Gastrocnemius medialis (tissue), 4 donors: ENCODE measurements around the gene PTPRE. TPM values are rescaled to one million over a fixed set of nuclear protein-coding genes. Genes with fewer than 3 reads are reported as not detected.
A peak's percentile ranks its signal among the peaks of the same experiment; 100 is the strongest.

Source experiments
- ATAC-seq, 2 donors: fragments of 150-250 bp; one replicate each; pipeline ENCODE4 v1.9.1; 2016
- DNase-seq, 2 donors: peaks; one replicate each; pipeline ENCODE4 v3.0.0-alpha.2; 2019
- H3K27ac ChIP-seq, 4 donors: fragments of 200-600 bp; sonication (generic); 1 replicate in 1 of 4; 2 replicates in 3 of 4; pipeline ENCODE4 v1.5.1; 2016 to 2018; ENCODE audit warnings: mild to moderate bottlenecking in 2 of 4, moderate library complexity in 1 of 4
- H3K27me3 ChIP-seq, 3 donors: fragments of 200-600 bp; sonication (generic) in 2 of 3; 1 replicate in 1 of 3; 2 replicates in 2 of 3; pipeline versions ENCODE4 v1.5.1 to v1.6.0; 2016 to 2019; ENCODE audit warnings: mild to moderate bottlenecking in 1 of 3, moderate library complexity in 1 of 3
- H3K36me3 ChIP-seq, 2 donors: fragments of 200-600 bp; sonication (generic) in 1 of 2; one replicate each; pipeline ENCODE4 v1.5.1; 2017 to 2018
- H3K4me1 ChIP-seq, 2 donors: fragments of 200-600 bp; sonication (generic) in 1 of 2; one replicate each; pipeline ENCODE4 v1.5.1; 2016 to 2017; ENCODE audit warnings: mild to moderate bottlenecking in 2 of 2
- H3K4me3 ChIP-seq, 4 donors: fragments of 200-600 bp; sonication (generic) in 3 of 4; 1 replicate in 1 of 4; 2 replicates in 3 of 4; pipeline ENCODE4 v1.5.1; 2016 to 2019; ENCODE audit warnings: mild to moderate bottlenecking in 2 of 4
- H3K9me3 ChIP-seq, 3 donors: fragments of 200-600 bp; sonication (generic) in 2 of 3; 1 replicate in 1 of 3; 2 replicates in 2 of 3; pipeline ENCODE4 v1.5.1; 2016 to 2019
- CTCF ChIP-seq, 5 experiments: fragments of 450-650 bp in 3 of 5; fragments of 200-600 bp in 2 of 5; sonication (generic) in 2 of 5; IDR thresholded peaks in 4 of 5; conservative IDR thresholded peaks in 1 of 5; 1 replicate in 4 of 5; 2 replicates in 1 of 5; pipeline ENCODE4 v1.5.1; 2016 to 2019; ENCODE audit warnings: antibody characterized with exemption in 5 of 5, mild to moderate bottlenecking in 3 of 5, moderate library complexity in 3 of 5
- POLR2A ChIP-seq, 2 donors: fragments of 450-650 bp; IDR thresholded peaks; one replicate each; pipeline ENCODE4 v1.6.1; 2017; ENCODE audit warnings: antibody characterized with exemption in 2 of 2, mild to moderate bottlenecking in 2 of 2, moderate library complexity in 2 of 2
- in situ Hi-C, 4 donors: fragments of 200-750 bp; cut with MboI; loops; one replicate each; pipeline versions ENCODE4 v1.15.0 to v1.8.0; 2017; ENCODE audit warnings: low sequenced_read_pairs in 4 of 4
- intact Hi-C: fragments of 100-400 bp; cut with DNase I; formaldehyde crosslinking; loops from one replicate; pipeline ENCODE4 v1.15.1; 2023; ENCODE audit warnings: low total_unique reads
- total RNA-seq, 4 donors: library from RNA; depleted of rRNA; stranded (reverse); fragments of >200 nt; gene quantifications; one replicate each; pipeline versions ENCODE4 v1.1.0 to v1.2.3, GENCODE V29; 2016

PTPRE gene
- total RNA-seq, 4 donors from 2014 or later: 0.97 to 2.2 (median 1.6) TPM

GRCh38 chr10:128074589-128074988 is 167.7 kb downstream of the PTPRE start:
- Histone ChIP-seq H3K27me3 (no peaks in the 10 kb centered on the region), H3K4me1 (no peaks in the 10 kb centered on the region), H3K36me3 (no peaks in the 10 kb centered on the region), H3K4me3 (no peak overlapping the region), H3K9me3 (no peaks in the 10 kb centered on the region), H3K27ac (no peak overlapping the region)
- intact Hi-C loops (loop anchor here (5.0 kb wide), 1 partner anchor 42 kb away; no protein-coding TSS in a partner anchor), in situ Hi-C loops (no loop called here)
- no peak for DNase-seq
- no peak for TF ChIP-seq CTCF (IDR thresholded peaks at IDR 0.05 in 4 of 5, conservative IDR thresholded peaks at IDR 0.05 in 1 of 5)
- no peak for TF ChIP-seq POLR2A (IDR thresholded peaks at IDR 0.05)
- no peak for ATAC-seq

- intact Hi-C loops (no loop called here), in situ Hi-C loops (no loop called here)
- H3K36me3 ChIP-seq: no peaks in the 10 kb centered on the region
- H3K4me3 ChIP-seq: no peak overlapping the region
- H3K27ac ChIP-seq: no peak overlapping the region
- DNase-seq (no peak), ATAC-seq (no peak)
- H3K9me3 ChIP-seq: no peaks in the 10 kb centered on the region
- H3K27me3 ChIP-seq: no peaks in the 10 kb centered on the region
- H3K4me1 ChIP-seq: no peaks in the 10 kb centered on the region
- TF ChIP-seq CTCF (IDR thresholded peaks at IDR 0.05 in 4 of 5, conservative IDR thresholded peaks at IDR 0.05 in 1 of 5) (no peak), POLR2A (IDR thresholded peaks at IDR 0.05) (no peak)
These were observed 170.4 kb downstream of the PTPRE start for GRCh38 chr10:128077155-128077875.

GRCh38 chr10:128078136-128078969 is 171.4 kb downstream of the PTPRE start:
- intact Hi-C loops (loop anchor here (2.0 kb wide), 1 partner anchor 72 kb away; no protein-coding TSS in a partner anchor), in situ Hi-C loops (no loop called here)
- no peak overlapping the region for H3K27ac ChIP-seq
- ATAC-seq: no peak
- TF ChIP-seq POLR2A (IDR thresholded peaks at IDR 0.05) (no peak), CTCF (IDR thresholded peaks at IDR 0.05 in 4 of 5, conservative IDR thresholded peaks at IDR 0.05 in 1 of 5) (peak in 2 of 5 experiments; percentile 32 to 43)
- no peaks in the 10 kb centered on the region for H3K4me1 ChIP-seq
- H3K27me3 ChIP-seq: no peaks in the 10 kb centered on the region
- H3K36me3 ChIP-seq: no peaks in the 10 kb centered on the region
- no peak for DNase-seq
- no peak overlapping the region for H3K4me3 ChIP-seq
- H3K9me3 ChIP-seq: no peaks in the 10 kb centered on the region

GRCh38 chr10:128080231-128080630 is 173.3 kb downstream of the PTPRE start:
- no peaks in the 10 kb centered on the region for H3K4me1 ChIP-seq
- no peak overlapping the region for H3K4me3 ChIP-seq
- no peaks in the 10 kb centered on the region for H3K36me3 ChIP-seq
- no peaks in the 10 kb centered on the region for H3K9me3 ChIP-seq
- TF ChIP-seq CTCF (IDR thresholded peaks at IDR 0.05 in 4 of 5, conservative IDR thresholded peaks at IDR 0.05 in 1 of 5): no peak
- no peak for TF ChIP-seq POLR2A (IDR thresholded peaks at IDR 0.05)
- intact Hi-C loops (no loop called here), in situ Hi-C loops (no loop called here)
- H3K27ac ChIP-seq: no peak overlapping the region
- ATAC-seq (no peak), DNase-seq (no peak)
- no peaks in the 10 kb centered on the region for H3K27me3 ChIP-seq
